ENCODE measurements around the gene ARID3A.

ARID3A gene

DNA sequence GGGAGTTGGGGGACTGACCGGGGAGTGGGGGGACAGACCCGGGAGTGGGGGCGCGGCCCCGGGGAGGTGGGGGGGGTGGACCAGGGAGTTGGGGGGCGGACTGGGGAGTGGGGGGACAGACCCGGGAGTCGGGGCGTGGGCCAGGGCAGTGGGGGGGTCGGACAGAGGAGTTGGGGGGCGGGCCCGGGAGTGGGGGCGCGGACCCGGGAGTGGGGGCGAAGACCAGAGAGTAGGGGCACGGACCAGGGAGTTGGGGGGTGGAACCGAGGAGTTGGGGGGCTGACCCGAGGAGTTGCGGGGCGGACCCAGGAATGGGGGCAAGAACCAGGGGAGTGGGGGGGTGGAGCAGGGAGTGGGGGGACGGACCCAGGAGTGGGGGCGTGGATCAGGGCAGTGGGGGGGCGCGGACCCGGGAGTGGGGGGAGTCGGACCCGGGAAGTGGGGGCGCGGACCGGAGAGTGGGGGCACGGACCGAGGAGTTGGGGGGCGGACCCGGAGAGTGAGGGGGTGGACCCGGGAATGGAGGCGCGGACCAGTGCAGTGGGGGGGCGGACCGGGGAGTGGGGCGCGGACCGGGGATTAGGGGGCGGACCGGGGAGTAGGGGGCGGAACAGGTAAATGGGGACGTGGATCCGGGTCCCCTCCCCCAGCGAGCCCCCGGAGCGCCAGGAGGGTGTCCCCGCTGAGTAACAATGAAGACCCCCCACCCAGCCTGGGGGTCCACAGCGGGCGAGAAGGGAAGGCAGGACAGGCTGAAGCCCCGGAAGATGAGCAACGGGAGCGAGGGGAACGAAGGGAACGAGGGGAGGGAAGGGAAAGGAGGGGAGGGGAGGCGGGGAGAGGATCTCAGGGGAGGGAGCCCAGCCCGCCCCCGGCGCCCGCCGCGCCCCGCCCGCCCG is 13.4 kb upstream of the ARID3A start:
- DNase-seq: no peak

DNA sequence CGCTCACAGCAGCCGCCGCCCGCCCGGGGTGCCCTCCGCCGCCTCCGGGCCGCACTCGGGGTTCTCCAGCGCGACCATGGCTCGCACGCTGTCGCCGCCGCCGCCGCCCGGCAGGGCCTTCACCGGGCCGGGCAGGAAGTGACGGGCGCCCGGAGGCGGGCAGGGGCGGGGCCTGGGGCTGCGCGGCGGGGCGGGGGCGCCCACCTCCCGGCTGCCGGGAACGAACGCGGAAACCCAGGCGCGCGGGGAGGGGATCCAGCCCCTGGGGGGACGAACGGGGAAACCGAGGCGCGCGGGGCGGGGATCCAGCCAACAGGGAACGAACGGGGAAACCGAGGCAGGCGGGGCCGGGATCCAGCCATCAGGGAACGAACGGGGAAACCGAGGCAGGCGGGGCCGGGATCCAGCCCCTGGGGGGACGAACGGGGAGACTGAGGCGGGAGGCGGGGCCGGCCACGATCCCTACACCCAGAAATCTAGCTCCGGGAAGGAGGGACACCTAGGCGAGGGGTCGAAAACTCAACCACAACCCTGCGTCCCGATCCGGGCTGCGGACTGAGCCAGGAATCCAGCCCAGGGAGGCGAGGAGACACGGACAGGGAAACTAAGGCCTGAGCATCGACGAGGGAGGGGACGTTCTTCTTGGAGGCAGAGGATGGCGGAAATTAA is 12.6 kb upstream of the ARID3A start, which contains the start of gene R3HDM4:
R3HDM4 (minus strand) TSS at position 140 of the 669 bp plus-strand sequence; CDS start at position 78, 62 bp downstream.
- peak; percentile 23 for DNase-seq

DNA sequence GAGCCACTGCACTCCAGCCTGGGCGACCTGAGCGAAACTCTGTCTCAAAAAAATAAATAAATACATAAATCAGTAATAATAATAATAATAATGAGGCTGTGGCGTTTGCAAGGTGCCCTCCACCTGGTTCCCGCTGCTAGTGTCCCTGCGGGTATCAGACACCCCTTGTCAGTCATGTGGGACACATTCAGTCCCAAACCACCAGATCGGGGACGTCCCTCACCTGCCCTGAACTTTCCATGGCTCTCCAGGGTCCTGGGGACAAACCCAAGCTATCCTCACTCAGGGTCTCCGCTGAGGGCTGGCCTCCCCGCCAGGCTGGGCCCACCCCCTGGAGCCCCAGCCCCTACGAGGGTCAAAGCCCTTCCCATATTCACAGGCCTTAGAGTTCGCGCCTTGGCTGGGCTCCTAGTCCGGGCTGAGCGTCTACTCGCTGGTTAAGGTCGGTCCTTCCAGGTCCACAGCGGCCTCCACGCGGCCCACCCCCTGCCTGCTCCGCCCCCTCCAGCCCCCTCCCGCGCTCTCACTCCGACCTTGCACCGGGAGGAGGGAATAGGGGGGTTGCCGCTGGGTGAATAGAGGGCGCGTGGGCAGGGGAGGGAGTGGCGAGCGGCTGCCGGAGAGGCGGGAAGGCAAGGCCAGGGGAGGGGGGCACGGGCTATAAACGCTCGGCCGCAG is 9.1 kb upstream of the ARID3A start:
- no peak for DNase-seq

DNA sequence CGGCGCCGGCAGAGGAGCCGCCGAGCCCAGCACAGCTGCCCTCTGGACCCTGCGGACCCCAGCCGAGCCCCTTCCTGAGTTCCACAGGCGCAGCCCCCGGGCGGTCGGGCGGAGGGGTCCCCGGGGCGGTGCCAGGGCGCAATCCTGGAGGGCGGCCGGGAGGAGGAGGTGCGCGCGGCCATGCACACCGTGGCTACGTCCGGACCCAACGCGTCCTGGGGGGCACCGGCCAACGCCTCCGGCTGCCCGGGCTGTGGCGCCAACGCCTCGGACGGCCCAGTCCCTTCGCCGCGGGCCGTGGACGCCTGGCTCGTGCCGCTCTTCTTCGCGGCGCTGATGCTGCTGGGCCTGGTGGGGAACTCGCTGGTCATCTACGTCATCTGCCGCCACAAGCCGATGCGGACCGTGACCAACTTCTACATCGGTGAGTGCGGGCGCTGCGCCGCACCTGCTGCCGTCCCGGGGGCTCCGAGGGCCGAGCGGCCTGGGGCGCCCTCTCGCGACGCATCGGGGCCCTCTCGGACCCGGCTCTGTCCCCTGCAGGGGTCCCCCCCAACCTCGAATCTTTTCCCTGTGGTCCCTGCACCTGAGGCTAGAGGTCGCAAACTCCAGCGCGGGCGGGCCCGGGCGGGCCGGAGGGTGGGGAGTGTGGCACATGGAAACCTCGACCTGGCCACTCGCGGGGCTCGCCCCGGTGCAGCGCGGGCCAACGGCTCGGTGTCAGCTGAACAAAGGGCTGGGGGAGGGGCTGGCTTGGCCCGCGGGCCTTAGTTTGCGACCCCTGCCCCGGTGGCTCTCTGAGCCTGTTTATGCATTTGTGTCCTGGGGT is 8.3 kb upstream of the ARID3A start, which contains the start of gene KISS1R:
KISS1R (plus strand) TSS at position 11 of the 829 bp plus-strand sequence; CDS start at position 181, 170 bp downstream.
- peak; percentile 20 for DNase-seq

DNA sequence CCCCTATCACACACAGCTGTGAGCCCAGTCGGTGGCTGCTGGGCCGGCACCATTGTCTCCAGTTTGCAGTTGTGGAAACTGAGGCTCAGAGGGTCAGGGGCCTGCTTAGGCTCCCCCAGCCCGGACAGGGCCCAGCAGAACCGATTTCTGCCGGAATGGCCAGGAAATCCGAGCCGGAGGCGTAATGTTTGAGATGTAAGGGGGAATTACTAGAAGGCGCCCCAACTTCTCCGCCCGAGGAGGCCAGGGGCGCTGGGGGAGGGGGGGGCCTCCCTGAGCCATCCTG is 7.7 kb upstream of the ARID3A start:
- no peak for DNase-seq

DNA sequence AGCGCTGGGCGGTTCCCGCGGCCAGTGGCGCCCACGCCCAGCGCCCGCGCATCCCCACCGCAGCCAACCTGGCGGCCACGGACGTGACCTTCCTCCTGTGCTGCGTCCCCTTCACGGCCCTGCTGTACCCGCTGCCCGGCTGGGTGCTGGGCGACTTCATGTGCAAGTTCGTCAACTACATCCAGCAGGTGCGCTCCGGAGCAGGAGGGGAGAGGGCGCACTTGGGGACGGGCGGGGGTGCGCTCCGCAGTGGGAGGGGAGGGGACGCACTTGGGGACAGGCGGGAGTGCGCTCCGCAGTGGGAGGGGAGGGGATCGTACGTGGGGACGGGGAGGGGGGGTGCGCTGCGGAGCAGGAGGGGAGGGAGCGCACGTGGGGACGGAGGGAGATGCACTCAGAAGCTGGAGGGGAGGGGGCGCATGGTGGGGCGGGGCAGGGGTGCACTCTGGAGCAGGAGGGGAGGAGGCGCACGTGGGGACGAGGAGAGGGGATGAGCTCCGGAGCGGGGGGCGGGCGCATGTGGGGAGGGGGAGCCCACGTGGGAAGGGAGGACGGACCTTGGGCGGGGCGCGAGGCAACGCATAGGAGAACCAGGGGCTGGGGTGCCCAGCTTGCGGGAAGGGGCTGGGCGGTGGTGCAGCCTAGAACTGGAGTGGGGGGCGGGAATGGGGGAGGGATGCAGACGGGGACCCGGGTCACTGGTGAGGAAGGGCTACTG is 7.2 kb upstream of the ARID3A start:
- DNase-seq: no peak

DNA sequence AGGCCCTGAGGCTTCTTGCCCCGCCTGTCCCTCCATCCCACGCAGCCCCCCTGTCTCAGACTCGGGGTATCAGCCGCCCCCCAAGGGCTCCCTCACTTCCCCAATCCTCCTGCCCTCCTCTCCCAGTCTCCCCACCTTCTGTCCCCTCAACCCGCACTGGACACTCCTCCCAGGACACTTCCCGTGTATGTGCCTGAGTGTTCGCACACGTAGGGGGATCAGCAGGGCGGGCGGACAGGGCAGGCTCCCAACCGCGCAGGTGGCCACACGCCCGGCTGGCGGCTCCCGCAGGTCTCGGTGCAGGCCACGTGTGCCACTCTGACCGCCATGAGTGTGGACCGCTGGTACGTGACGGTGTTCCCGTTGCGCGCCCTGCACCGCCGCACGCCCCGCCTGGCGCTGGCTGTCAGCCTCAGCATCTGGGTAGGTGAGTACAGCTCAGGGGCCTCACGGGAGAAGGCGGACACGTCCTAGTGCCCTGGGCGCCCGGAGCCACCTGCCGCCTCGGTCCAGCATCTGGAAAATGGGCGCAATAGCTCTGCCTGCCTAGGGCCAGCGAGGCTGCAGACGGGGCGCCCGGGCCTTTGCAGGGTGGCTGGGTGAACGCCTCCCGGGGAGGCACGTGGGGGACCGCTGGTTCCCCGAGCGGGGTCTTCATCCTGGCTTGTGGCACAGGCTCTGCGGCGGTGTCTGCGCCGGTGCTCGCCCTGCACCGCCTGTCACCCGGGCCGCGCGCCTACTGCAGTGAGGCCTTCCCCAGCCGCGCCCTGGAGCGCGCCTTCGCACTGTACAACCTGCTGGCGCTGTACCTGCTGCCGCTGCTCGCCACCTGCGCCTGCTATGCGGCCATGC is 6.4 kb upstream of the ARID3A start:
- no peak for DNase-seq

DNA sequence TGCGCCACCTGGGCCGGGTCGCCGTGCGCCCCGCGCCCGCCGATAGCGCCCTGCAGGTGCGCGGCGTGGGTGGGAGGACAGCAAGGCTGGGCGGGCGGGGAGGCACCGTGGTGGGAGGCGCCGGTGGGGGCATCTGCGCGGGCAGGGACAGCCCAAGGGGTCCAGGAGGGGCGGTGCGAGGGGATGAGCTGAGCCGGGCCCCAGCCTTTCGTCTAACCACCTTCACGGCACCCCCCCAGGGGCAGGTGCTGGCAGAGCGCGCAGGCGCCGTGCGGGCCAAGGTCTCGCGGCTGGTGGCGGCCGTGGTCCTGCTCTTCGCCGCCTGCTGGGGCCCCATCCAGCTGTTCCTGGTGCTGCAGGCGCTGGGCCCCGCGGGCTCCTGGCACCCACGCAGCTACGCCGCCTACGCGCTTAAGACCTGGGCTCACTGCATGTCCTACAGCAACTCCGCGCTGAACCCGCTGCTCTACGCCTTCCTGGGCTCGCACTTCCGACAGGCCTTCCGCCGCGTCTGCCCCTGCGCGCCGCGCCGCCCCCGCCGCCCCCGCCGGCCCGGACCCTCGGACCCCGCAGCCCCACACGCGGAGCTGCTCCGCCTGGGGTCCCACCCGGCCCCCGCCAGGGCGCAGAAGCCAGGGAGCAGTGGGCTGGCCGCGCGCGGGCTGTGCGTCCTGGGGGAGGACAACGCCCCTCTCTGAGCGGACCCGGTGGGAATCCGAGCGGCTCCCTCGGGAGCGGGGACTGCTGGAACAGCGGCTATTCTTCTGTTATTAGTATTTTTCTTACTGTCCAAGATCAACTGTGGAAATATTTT is 5.6 kb upstream of the ARID3A start:
- no peak for DNase-seq

DNA sequence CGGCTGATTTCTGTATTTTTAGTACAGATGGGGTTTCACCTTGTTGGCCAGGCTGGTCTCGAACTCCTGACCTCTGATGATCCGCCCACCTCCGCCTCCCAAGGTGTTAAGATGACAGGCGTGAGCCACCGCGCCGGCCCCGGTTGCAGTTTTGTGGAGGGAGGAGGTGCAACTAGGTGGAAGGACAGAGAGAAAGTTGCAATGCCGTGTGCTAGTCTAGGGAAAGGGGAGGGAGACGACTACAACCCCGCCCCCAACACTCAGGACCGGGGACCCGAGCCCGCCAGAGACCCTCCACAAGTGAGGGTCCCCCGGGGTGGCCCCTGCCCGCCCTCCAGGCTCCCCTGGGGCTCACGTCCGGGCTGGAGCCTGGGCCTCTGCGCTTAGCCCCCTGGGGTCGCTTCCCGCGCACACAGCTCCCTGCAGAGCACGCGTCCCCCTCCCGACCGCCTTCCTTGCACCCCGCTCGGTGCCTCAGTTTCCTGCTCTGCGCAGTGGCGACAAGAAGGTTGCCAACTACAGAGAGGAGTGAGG is 1.2 kb upstream of the ARID3A start:
- no peak for DNase-seq

DNA sequence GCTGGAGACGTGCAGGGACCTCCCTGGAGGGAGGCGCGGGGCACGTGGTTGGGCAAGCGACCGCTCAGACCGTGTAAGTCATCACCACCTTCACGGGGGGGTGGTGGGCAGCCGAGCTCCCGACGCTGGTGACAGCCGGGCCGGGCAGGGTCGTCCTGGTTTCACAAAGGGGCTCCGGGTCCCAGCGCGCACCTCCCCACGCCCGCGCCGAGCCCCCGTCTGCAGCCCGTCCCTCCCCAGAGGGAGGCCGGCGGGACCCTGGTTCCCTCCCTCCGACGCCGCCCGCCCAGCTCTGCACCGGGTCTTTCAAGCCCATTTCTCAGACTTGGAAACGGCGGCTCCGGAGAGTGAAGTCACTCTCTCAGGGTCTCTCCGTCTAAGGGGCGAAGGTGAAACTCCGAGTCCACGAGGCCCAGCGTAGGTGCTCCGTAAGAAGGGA is 729 bp upstream of the ARID3A start:
- DNase-seq: no peak

DNA sequence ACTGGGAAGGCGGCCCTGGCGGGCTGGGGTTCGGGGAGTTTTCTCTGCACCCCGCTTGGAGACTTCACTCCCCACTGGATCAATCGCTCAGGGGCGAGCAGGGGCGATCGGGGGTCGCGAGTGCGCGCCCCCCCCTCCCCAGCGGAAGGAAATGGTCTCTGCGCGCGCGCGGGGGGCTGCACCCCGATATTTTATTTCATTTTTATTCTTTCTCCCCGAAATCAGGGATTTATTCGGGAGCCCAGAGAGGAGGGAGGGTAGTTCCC is 421 bp downstream of the ARID3A start:
- no peak for DNase-seq

DNA sequence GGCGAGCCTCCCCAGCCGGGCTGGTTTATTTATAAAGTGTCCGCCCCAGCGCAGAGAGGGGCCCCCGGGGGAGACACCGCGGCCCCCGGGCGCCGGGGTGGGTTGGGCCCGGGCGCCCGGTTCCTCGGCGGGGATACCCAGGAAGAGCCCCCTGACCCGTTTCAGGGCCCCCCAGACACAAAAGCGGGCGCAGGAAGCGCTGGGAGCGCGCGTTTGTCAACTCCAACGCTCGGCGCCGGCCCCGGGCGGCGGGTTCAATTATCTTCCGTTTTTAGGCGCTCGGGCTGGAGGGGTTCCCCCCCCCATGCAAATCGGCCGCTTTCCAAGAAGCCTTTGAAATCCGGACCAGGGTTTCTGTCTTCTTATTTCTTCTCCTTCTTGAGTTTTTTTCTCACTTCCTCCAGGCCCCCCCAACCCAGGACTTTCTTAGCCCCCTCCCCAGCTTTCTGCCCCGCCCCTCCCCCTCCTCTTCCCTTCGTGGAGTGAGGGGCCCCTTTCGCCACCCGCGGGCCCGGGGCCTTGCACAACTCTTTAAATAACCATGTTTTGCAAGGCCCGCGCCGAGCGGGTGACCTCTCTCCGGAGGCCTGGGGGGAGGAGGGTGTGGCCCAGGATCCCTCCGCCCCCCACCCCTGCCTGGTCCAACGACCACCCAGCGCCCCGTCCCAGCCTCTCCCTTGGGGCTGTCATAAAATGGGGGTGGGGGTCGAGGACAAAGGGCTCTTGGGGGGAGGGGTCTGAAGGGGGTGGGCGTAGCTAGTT is 935 bp downstream of the ARID3A start:
- no peak for DNase-seq

DNA sequence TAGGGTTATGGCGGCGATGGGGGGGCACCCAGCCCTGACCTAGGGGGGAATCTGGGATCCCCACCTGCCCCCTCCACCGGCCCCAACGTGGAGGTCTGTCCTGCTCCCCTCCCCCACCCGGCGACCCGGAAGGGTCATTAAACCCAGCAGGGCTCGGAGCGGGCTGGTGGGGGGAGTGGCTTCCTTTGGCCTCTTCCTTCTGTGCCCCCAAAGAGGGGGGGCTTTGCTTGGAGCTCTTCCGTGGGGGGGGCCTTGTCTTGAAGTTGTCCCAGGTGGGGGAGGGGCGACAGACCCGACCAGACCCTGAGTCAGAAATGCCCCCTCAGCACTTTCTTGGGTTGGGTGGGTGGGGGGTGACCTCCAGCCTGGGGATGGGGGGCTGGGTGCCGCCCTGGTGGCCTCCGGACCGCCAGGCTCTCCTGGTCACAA is 1.5 kb downstream of the ARID3A start:
- no peak for DNase-seq

DNA sequence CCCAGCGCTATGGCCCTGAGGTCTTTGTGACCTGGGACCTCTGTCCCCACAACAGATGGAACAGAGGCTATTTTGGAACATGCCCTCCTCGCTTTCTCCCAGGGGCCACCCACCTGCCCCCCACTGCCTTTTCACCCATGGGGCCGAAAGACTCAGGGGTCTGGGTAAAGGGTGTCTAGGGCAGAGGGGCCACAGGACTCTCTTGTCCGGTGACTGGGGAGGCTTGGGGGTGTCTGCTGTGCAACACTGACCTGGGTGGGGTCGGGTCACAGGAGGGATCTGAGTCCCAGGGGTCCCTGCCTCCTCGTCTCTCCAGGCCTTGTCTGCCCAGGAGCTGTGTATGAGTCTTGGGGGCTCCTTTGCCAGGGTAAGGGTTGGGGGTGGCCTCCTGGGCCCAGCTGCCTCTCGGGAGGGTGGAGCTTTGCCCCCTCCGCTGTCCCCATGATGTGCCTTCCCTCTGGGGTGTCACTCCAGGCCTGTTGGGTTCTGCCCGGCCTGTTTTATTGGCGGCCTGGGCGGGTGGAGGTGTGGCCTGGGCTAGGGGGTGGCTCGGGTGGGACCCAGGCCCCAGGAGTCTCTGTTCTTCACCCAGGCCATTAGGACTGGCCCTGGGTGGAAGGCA is 2.1 kb downstream of the ARID3A start:
- DNase-seq: no peak

DNA sequence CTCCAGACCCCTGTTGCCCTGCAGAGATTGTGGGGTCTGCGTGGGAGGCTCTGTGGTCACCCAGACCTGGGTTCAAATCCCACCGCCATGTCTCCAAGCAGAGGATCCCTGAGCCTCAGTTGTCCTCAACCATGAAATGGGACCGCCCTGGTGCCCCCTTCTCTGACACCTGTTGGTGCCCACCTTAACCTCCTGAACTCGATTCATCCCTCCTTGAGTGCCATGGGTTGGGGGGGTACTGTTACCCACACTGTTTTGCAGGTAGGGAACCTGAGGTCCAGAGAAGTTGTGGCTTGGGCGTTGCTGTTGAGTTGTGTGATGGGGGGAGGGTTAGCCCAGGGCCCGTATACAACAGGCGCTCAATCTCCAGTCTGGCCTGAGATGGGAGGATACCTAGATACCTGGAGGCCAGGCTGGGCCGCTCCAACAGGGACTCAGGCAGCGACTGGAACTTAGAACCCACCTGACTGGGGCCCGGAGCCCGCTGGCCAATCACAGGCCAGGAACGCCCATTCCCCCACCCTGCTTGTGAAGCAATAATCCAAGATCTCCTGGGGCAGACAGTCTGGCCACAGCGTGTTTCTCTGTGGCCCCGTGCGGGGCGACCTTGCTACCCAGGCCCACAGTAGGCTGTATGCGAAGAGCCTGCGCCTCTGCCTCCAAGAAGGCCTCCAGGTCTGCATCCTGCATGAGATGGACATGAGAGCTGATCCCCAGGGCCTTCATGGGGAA is 2.8 kb downstream of the ARID3A start:
- no peak for DNase-seq

DNA sequence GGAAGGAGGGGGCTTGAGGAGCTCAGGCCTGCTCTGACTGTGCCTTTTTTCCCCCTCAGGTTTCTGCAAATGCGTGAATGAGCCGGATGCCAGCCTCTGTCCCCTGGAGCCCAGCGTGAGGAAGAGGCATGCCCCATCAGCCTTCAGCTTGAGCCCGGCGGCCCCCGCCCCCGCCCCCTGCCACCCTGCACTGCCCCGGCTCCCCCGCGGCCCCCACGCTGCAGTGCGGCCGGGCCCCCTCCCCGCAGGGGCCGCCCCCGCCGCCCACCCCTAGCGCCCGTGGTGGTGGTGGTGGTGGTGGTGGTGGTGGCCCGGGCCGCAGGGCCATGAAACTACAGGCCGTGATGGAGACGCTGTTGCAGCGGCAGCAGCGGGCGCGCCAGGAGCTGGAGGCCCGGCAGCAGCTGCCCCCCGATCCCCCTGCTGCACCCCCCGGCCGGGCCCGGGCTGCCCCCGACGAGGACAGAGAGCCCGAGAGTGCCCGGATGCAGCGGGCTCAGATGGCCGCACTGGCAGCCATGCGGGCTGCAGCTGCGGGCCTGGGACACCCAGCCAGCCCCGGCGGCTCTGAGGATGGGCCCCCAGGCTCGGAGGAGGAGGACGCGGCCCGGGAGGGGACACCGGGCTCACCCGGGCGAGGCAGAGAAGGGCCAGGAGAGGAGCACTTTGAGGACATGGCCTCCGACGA is 3.5 kb downstream of the ARID3A start:
- no peak for DNase-seq

DNA sequence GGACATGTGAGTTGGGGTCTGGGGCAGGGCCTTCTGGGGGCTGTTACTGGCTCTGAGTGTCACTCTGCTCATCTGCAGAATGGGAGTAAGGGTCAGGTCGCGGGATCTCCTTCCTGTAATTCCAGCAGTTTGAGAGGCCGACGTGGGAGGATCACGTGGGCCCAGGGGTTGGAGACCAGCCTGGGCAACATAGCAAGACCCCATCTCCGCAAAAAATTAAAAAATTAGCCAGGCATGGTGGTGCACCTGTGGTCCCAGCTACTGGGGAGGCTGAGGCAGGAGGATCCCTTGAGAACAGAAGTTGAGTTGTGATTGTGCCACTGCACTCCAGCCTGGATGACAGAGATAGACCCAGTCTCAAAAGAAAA is 4.0 kb downstream of the ARID3A start:
- DNase-seq: no peak
